ENCODE results near the gene PRR15.

DNA sequence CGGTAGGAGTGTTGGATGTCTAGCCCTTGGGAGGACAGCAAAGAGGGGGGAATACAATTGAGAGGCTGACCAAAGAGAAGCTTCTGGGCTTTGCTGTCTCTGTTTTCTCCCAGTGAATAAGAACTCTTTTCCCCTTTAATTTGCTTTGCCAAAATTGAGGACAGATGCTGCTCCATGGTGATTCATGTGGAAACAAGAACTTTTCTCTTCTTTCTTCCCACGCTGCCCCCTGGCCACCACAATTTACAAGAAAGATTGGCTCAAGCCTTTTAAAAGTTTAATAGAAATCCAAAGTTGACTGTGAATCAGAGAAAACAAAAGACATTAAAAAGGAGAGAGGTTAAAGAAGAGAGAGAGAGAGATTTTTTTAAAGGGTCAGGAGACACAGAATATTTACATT, 49.0 kb downstream of the PRR15 start:
- TF ChIP-seq, protein P1, sequence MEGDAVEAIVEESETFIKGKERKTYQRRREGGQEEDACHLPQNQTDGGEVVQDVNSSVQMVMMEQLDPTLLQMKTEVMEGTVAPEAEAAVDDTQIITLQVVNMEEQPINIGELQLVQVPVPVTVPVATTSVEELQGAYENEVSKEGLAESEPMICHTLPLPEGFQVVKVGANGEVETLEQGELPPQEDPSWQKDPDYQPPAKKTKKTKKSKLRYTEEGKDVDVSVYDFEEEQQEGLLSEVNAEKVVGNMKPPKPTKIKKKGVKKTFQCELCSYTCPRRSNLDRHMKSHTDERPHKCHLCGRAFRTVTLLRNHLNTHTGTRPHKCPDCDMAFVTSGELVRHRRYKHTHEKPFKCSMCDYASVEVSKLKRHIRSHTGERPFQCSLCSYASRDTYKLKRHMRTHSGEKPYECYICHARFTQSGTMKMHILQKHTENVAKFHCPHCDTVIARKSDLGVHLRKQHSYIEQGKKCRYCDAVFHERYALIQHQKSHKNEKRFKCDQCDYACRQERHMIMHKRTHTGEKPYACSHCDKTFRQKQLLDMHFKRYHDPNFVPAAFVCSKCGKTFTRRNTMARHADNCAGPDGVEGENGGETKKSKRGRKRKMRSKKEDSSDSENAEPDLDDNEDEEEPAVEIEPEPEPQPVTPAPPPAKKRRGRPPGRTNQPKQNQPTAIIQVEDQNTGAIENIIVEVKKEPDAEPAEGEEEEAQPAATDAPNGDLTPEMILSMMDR (IDR thresholded peaks at IDR 0.05; ENCODE audit: low read depth, low read length, missing input control), result no peak
- TF ChIP-seq JUND (IDR thresholded peaks at IDR 0.05), result no peak
- TF ChIP-seq, protein P2, sequence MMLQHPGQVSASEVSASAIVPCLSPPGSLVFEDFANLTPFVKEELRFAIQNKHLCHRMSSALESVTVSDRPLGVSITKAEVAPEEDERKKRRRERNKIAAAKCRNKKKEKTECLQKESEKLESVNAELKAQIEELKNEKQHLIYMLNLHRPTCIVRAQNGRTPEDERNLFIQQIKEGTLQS (IDR thresholded peaks at IDR 0.05), result no peak
- TF ChIP-seq, protein P3, sequence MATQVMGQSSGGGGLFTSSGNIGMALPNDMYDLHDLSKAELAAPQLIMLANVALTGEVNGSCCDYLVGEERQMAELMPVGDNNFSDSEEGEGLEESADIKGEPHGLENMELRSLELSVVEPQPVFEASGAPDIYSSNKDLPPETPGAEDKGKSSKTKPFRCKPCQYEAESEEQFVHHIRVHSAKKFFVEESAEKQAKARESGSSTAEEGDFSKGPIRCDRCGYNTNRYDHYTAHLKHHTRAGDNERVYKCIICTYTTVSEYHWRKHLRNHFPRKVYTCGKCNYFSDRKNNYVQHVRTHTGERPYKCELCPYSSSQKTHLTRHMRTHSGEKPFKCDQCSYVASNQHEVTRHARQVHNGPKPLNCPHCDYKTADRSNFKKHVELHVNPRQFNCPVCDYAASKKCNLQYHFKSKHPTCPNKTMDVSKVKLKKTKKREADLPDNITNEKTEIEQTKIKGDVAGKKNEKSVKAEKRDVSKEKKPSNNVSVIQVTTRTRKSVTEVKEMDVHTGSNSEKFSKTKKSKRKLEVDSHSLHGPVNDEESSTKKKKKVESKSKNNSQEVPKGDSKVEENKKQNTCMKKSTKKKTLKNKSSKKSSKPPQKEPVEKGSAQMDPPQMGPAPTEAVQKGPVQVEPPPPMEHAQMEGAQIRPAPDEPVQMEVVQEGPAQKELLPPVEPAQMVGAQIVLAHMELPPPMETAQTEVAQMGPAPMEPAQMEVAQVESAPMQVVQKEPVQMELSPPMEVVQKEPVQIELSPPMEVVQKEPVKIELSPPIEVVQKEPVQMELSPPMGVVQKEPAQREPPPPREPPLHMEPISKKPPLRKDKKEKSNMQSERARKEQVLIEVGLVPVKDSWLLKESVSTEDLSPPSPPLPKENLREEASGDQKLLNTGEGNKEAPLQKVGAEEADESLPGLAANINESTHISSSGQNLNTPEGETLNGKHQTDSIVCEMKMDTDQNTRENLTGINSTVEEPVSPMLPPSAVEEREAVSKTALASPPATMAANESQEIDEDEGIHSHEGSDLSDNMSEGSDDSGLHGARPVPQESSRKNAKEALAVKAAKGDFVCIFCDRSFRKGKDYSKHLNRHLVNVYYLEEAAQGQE (IDR thresholded peaks at IDR 0.05), result no peak

Measured in liver (tissue), 3 donors.